CD4-positive, alpha-beta T cell treated with Interleukin-1 beta for 1 hour (primary cell): ENCODE data around the gene NHLRC1.
"Not testable (repeated sequence)": the region's sequence is repeated elsewhere in the genome, so short reads cannot be mapped to it uniquely, and the experiment has no call there.

Source experiments
- DNase-seq, 2 donors: peaks; one replicate each; pipeline ENCODE4 v3.0.0-alpha.2; 2020 to 2022

Gene NHLRC1

GRCh38 chr6:18122128-18123093 lies at the start of gene NHLRC1:
Gene NHLRC1, minus strand, starts transcription at chr6:18122677. Its CDS starts 71 bp downstream, at chr6:18122606.
- DNase-seq: peak; percentile 72 to 83

- DNase-seq: no peak
Observed at GRCh38 chr6:18171871-18172270, 49.4 kb upstream of the NHLRC1 start.

- no peak for DNase-seq
Observed at GRCh38 chr6:18168264-18168663, 45.8 kb upstream of the NHLRC1 start.

GRCh38 chr6:18166312-18167036 lies 44.0 kb upstream of the NHLRC1 start:
- DNase-seq: no peak

GRCh38 chr6:18165751-18166150 lies 43.3 kb upstream of the NHLRC1 start:
- no peak for DNase-seq

- DNase-seq: no peak
Observed at GRCh38 chr6:18162401-18162800, 39.9 kb upstream of the NHLRC1 start.

- DNase-seq: no peak
Observed at GRCh38 chr6:18161431-18161830, 39.0 kb upstream of the NHLRC1 start.

- DNase-seq: no peak
Observed at GRCh38 chr6:18160911-18161310, 38.4 kb upstream of the NHLRC1 start.

- peak; percentile 51 to 66 for DNase-seq
Observed at GRCh38 chr6:18155864-18156421, 33.5 kb upstream of the NHLRC1 start.

- peak; percentile 99 for DNase-seq
Observed at GRCh38 chr6:18155150-18155863, 32.8 kb upstream of the NHLRC1 start, which contains the start of gene KDM1B. Gene KDM1B, plus strand, starts transcription at chr6:18155422. Its CDS starts 4,474 bp downstream, at chr6:18159896.

- no peak for DNase-seq
Observed at GRCh38 chr6:18154507-18155149, 32.2 kb upstream of the NHLRC1 start, which contains the start of gene TPMT. Gene TPMT, minus strand, starts transcription at chr6:18155077. Its CDS starts 5,950 bp downstream, at chr6:18149127.

GRCh38 chr6:18153311-18153703 lies 30.8 kb upstream of the NHLRC1 start:
- DNase-seq: no peak

GRCh38 chr6:18151801-18152200 lies 29.3 kb upstream of the NHLRC1 start:
- DNase-seq: no peak

GRCh38 chr6:18151391-18151790 lies 28.9 kb upstream of the NHLRC1 start:
- DNase-seq: not testable (repeated sequence)

GRCh38 chr6:18148304-18149025 lies 26.0 kb upstream of the NHLRC1 start:
- peak in 1 of 2 donors; percentile 16 for DNase-seq

GRCh38 chr6:18147616-18148015 lies 25.1 kb upstream of the NHLRC1 start:
- no peak for DNase-seq

- DNase-seq: no peak
Observed at GRCh38 chr6:18147160-18147559, 24.7 kb upstream of the NHLRC1 start.

- DNase-seq: no peak
Observed at GRCh38 chr6:18142591-18142861, 20.0 kb upstream of the NHLRC1 start.

- DNase-seq: no peak
Observed at GRCh38 chr6:18141805-18142590, 19.5 kb upstream of the NHLRC1 start.

GRCh38 chr6:18139935-18140621 lies 17.6 kb upstream of the NHLRC1 start:
- no peak for DNase-seq
